Right renal pelvis (tissue), 4 donors: Measurements from ENCODE around the gene ENPP1. TPM values are rescaled to one million over a fixed set of nuclear protein-coding genes. Genes with fewer than 3 reads are reported as not detected.

Experiments used
- DNase-seq, 4 donors: peaks; one replicate each; pipeline ENCODE4 v3.0.0-alpha.2; 2013; ENCODE audit warnings: low read depth in 4 of 4, low spot score in 3 of 4, missing footprints in 1 of 4
- polyA plus RNA-seq, 4 donors: library from polyadenylated mRNA; unstranded; fragments of 120-200 nt; gene quantifications; one replicate each; pipeline ENCODE4 v1.2.1, GENCODE V29; 2013; ENCODE audit not compliant: insufficient read length in 4 of 4

Gene ENPP1
- 10 to 100 TPM; 17.3 to 21.9 (median 21.1) TPM for polyA plus RNA-seq

GRCh38 chr6:131807644-131808459, at the start of gene ENPP1:
Gene ENPP1 (plus strand): TSS chr6:131808020. CDS start chr6:131808036, 16 bp downstream.
- peak in 1 of 4 donors; percentile 38 for DNase-seq

GRCh38 chr6:131758920-131759319, 48.9 kb upstream of the ENPP1 start:
- no peak for DNase-seq

- DNase-seq: no peak
Observed at GRCh38 chr6:131761060-131761761, 46.6 kb upstream of the ENPP1 start.

GRCh38 chr6:131761762-131762067, 46.1 kb upstream of the ENPP1 start:
- DNase-seq: no peak

GRCh38 chr6:131762984-131763383, 44.8 kb upstream of the ENPP1 start:
- no peak for DNase-seq

GRCh38 chr6:131763749-131764148, 44.1 kb upstream of the ENPP1 start:
- DNase-seq: no peak

GRCh38 chr6:131764350-131764749, 43.5 kb upstream of the ENPP1 start:
- no peak for DNase-seq

GRCh38 chr6:131765081-131765803, 42.6 kb upstream of the ENPP1 start:
- no peak for DNase-seq

- DNase-seq: no peak
Observed at GRCh38 chr6:131765804-131766135, 42.0 kb upstream of the ENPP1 start.

GRCh38 chr6:131766631-131767030, 41.2 kb upstream of the ENPP1 start:
- DNase-seq: no peak

GRCh38 chr6:131768964-131769363, 38.9 kb upstream of the ENPP1 start:
- no peak for DNase-seq

GRCh38 chr6:131769385-131770141, 38.3 kb upstream of the ENPP1 start:
- no peak for DNase-seq

- DNase-seq: no peak
Observed at GRCh38 chr6:131770776-131771175, 37.0 kb upstream of the ENPP1 start.

GRCh38 chr6:131773284-131773950, 34.4 kb upstream of the ENPP1 start:
- DNase-seq: no peak

GRCh38 chr6:131775886-131776285, 31.9 kb upstream of the ENPP1 start:
- no peak for DNase-seq

GRCh38 chr6:131776985-131777384, 30.8 kb upstream of the ENPP1 start:
- DNase-seq: no peak

GRCh38 chr6:131778169-131778568, 29.7 kb upstream of the ENPP1 start:
- DNase-seq: no peak

- no peak for DNase-seq
Observed at GRCh38 chr6:131779304-131779703, 28.5 kb upstream of the ENPP1 start.

GRCh38 chr6:131780600-131780999, 27.2 kb upstream of the ENPP1 start:
- DNase-seq: no peak

GRCh38 chr6:131781687-131782086, 26.1 kb upstream of the ENPP1 start:
- DNase-seq: no peak
